Esophagus squamous epithelium (tissue), 4 donors: ENCODE data around the gene TREML2.

Experiments used
- CTCF ChIP-seq, 6 experiments: fragments of 450-650 bp in 4 of 6; fragments of 200-600 bp in 2 of 6; sonication (generic) in 2 of 6; IDR thresholded peaks; one replicate each; pipeline ENCODE4 v1.5.1; 2016 to 2019; ENCODE audit warnings: antibody characterized with exemption in 6 of 6, mild to moderate bottlenecking in 4 of 6, moderate library complexity in 4 of 6
- POLR2A ChIP-seq, 4 donors: fragments of 450-650 bp; IDR thresholded peaks; one replicate each; pipeline ENCODE4 v1.6.1; 2017; ENCODE audit warnings: antibody characterized with exemption in 4 of 4, mild to moderate bottlenecking in 4 of 4, moderate library complexity in 3 of 4

- TF ChIP-seq POLR2A (IDR thresholded peaks at IDR 0.05) (no peak), CTCF (IDR thresholded peaks at IDR 0.05) (no peak)
These were observed 8.8 kb upstream of the TREML2 start for GRCh38 chr6:41209547-41210320.
